Measurements from ENCODE around the gene RCOR2.
"Not testable (repeated sequence)": the region's sequence is repeated elsewhere in the genome, so short reads cannot be mapped to it uniquely, and the experiment has no call there.

DNA sequence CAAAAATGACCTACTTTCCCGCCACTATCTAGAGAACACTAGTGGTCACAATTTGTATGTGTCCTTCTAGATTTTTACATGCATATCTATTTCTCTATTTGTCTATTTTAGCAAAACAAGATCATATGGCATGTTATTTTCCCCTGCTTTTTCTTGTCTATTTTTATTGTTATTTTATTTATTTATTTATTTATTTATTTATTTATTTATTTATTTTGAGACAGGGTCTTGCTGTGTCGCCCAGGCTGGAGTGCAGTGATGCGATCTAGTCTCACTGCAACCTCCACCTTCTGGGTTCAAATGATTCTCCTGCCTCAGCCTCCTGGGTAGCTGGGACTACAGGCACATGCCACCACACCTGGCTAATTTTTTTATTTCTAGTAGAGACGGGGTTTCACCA is 46.9 kb upstream of the RCOR2 start:
- TF ChIP-seq, protein P1, sequence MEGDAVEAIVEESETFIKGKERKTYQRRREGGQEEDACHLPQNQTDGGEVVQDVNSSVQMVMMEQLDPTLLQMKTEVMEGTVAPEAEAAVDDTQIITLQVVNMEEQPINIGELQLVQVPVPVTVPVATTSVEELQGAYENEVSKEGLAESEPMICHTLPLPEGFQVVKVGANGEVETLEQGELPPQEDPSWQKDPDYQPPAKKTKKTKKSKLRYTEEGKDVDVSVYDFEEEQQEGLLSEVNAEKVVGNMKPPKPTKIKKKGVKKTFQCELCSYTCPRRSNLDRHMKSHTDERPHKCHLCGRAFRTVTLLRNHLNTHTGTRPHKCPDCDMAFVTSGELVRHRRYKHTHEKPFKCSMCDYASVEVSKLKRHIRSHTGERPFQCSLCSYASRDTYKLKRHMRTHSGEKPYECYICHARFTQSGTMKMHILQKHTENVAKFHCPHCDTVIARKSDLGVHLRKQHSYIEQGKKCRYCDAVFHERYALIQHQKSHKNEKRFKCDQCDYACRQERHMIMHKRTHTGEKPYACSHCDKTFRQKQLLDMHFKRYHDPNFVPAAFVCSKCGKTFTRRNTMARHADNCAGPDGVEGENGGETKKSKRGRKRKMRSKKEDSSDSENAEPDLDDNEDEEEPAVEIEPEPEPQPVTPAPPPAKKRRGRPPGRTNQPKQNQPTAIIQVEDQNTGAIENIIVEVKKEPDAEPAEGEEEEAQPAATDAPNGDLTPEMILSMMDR (IDR thresholded peaks at IDR 0.05), result not testable (repeated sequence)
- not testable (repeated sequence) for TF ChIP-seq POLR2A (IDR thresholded peaks at IDR 0.05)

Data from right lobe of liver (tissue), 4 donors.